GM19043 (cell line): ENCODE data around the gene MICOS13.

ENCODE experiments used
- ATAC-seq: cut with Tn5 transposase; IDR thresholded peaks from one replicate; pipeline ENCODE4 v1.9.1; 2021; ENCODE audit warnings: low read depth; ENCODE audit not compliant: unreplicated experiment

Gene MICOS13

DNA sequence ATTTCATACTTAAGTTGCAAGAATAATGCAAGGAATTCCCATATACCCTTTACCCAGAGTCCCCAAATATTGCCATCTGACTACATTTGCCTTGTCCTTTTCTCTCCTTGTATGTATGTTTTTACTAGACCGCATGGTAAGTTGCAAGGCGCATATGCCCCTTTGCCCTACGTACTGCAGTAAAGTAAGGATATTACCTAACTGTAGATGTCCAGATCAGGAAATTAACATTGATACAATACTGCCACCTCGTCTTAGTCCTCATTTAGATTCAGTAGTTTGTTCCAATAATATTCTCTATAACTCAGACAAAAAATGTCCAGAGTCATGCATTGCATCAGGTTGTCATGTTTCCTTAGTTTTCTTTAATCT, 48.1 kb downstream of the MICOS13 start:
- ATAC-seq: no peak

DNA sequence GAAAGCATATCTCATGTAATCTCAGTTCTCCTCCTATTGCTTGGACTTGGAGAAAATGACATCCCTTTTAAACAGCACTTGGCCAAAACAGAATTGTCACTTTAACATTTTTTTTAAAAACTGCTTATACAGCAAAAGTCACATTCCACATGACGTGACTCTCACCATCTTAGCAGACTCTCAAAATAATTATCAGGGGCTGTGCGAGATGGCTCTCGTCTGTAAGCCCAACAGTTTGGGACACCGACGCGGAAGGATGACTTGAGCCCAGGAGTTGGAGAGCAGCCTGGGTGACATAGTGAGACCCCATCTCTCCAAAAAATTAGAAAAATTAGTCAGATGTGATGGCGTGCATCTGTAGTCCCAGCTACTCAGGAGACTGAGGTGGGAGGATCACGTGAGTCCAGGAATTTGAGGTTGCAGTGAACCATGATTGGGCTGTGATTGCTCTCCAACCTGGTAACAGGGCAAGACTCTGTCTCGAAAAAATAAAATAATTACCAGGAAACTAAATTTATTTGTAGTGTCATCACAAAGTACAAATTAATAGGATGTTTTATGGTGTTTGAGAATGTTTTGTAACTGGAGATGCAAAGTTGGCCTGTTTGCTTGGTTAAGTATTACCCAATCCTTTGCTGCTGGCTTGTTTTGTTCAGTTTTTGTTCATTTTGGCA, 48.6 kb downstream of the MICOS13 start:
- no peak for ATAC-seq

DNA sequence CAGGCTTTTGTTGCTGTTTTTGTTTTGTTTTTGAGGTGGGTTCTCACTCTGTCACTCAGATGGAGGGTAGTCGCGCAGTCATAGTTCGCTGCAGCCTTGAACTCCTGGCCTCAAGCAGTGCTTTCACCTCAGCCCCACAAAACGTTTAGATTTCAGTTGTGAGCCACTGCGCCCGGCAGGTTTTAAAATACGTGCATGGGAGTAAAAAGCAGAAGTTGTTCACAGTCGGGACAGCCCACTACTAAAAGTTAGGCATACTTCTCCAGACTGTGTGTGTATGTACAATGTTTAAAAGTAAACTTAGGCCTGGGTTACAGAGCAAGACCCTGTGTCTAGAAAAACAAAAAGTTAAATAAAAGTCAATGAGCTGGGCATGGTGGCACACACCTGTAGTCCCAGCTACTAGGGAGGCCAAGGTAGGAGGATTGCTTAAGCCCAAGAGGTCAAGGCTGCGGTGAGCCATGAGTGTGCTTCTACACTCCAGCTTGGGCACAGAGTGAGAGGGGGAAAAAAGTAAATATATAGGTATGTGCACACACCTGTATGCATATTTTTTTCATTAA, 51.3 kb downstream of the MICOS13 start:
- no peak for ATAC-seq

DNA sequence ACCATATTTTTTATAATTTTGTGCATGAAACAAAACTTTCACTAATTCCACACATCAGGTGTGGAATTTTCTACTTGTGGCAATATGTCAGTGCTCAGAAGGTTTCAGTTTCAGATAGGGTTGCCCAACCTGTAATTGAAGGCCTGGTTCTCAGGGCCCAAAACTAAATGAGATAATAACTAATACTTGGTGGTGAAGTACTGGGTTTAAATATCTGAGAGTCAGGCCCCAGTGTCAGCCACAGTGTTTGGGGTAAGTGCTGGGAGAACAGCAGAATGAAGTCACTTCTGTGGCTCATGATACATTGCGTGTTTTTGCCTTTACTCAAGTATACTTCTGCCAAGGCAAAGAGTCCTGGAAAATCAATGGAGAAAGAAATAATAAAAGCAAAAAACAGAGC, 51.9 kb downstream of the MICOS13 start:
- no peak for ATAC-seq
